H9 (cell line): ENCODE data around the gene TRIM65. TPM values are rescaled to one million over a fixed set of nuclear protein-coding genes. Genes with fewer than 3 reads are reported as not detected.

ENCODE experiments used
- DNase-seq: peaks from one replicate; pipeline ENCODE4 v3.0.0-alpha.2; 2017
- H2AFZ ChIP-seq: one replicate; pipeline ENCODE4 v1.6.1; 2013; ENCODE audit warnings: mild to moderate bottlenecking, low read length, control low read depth, moderate library complexity
- H2AK5ac ChIP-seq: 2 replicates; pipeline ENCODE4 v1.6.1; 2013; ENCODE audit warnings: low read length, control low read depth, mixed read lengths; ENCODE audit not compliant: insufficient read length
- H2BK120ac ChIP-seq: one replicate; pipeline ENCODE4 v1.6.1; 2013; ENCODE audit warnings: low read depth, mild to moderate bottlenecking, low read length, control low read depth, inconsistent platforms; ENCODE audit not compliant: poor library complexity, severe bottlenecking
- H2BK12ac ChIP-seq: 2 replicates; pipeline ENCODE4 v1.6.1; 2013; ENCODE audit warnings: low read length, control low read depth, mixed read lengths, low read depth; ENCODE audit not compliant: insufficient read length
- H2BK15ac ChIP-seq: 2 replicates; pipeline ENCODE4 v1.6.1; 2013; ENCODE audit warnings: low read depth, low read length, control low read depth
- H2BK20ac ChIP-seq: one replicate; pipeline ENCODE4 v1.6.1; 2013; ENCODE audit warnings: low read depth, mild to moderate bottlenecking, low read length, control low read depth, inconsistent platforms; ENCODE audit not compliant: poor library complexity, severe bottlenecking
- H2BK5ac ChIP-seq: 2 replicates; pipeline ENCODE4 v1.6.1; 2013; ENCODE audit warnings: low read length, control low read depth, mixed read lengths; ENCODE audit not compliant: insufficient read length
- H3K14ac ChIP-seq: 2 replicates; pipeline ENCODE4 v1.6.1; 2013; ENCODE audit warnings: low read length, control low read depth; ENCODE audit not compliant: insufficient read depth
- H3K18ac ChIP-seq: 2 replicates; pipeline ENCODE4 v1.6.1; 2013; ENCODE audit warnings: low read depth, mild to moderate bottlenecking, mixed read lengths, low read length, control low read depth; ENCODE audit not compliant: insufficient read length
- H3K23ac ChIP-seq: 2 replicates; pipeline ENCODE4 v1.6.1; 2013; ENCODE audit warnings: low read length, control low read depth, mixed read lengths, low read depth; ENCODE audit not compliant: insufficient read length
- H3K23me2 ChIP-seq: 2 replicates; pipeline ENCODE4 v1.6.1; 2013; ENCODE audit warnings: low read depth, mild to moderate bottlenecking, mixed read lengths, low read length, control low read depth; ENCODE audit not compliant: insufficient read length, poor library complexity, severe bottlenecking
- H3K27ac ChIP-seq: 2 replicates; pipeline ENCODE4 v1.5.1; 2013; ENCODE audit warnings: low read length, control low read depth, mixed read lengths, low read depth; ENCODE audit not compliant: insufficient read length
- H3K27me3 ChIP-seq: 2 replicates; pipeline ENCODE4 v1.6.1; 2013; ENCODE audit warnings: low read length, control low read depth, inconsistent platforms; ENCODE audit not compliant: insufficient read depth
- H3K4ac ChIP-seq: 2 replicates; pipeline ENCODE4 v1.6.1; 2013; ENCODE audit warnings: low read depth, mild to moderate bottlenecking, control low read depth, inconsistent platforms, low read length, moderate library complexity
- H3K4me1 ChIP-seq: 2 replicates; pipeline ENCODE4 v1.6.1; 2013; ENCODE audit warnings: low read length, control low read depth, inconsistent platforms; ENCODE audit not compliant: insufficient read depth
- H3K4me2 ChIP-seq: 2 replicates; pipeline ENCODE4 v1.6.1; 2013; ENCODE audit warnings: low read length, control low read depth, mixed read lengths; ENCODE audit not compliant: insufficient read length, insufficient read depth
- H3K56ac ChIP-seq: 2 replicates; pipeline ENCODE4 v1.6.1; 2013; ENCODE audit warnings: low read depth, mild to moderate bottlenecking, mixed read lengths, low read length, control low read depth; ENCODE audit not compliant: insufficient read length
- H3K79me1 ChIP-seq: 2 replicates; pipeline ENCODE4 v1.6.1; 2013; ENCODE audit warnings: low read depth, mild to moderate bottlenecking, moderate library complexity, low read length, control low read depth, inconsistent platforms; ENCODE audit not compliant: insufficient read depth, poor library complexity, severe bottlenecking
- H3K79me2 ChIP-seq: 2 replicates; pipeline ENCODE4 v1.6.1; 2013; ENCODE audit warnings: low read length, control low read depth, inconsistent platforms; ENCODE audit not compliant: insufficient read depth
- H3K9ac ChIP-seq: 2 replicates; pipeline ENCODE4 v1.6.1; 2013; ENCODE audit warnings: low read length, control low read depth, mixed read lengths; ENCODE audit not compliant: insufficient read length; ENCODE audit errors: extremely low read depth
- H3K9me3 ChIP-seq: one replicate; pipeline ENCODE4 v1.6.1; 2013; ENCODE audit warnings: low read depth, low read length, inconsistent platforms; ENCODE audit not compliant: control insufficient read depth
- H3T11ph ChIP-seq: one replicate; pipeline ENCODE4 v1.6.1; 2013; ENCODE audit warnings: mild to moderate bottlenecking, low read length, control low read depth, inconsistent platforms
- H4K20me1 ChIP-seq: one replicate; pipeline ENCODE4 v1.6.1; 2013; ENCODE audit not compliant: control insufficient read depth, insufficient read length, insufficient read depth
- H4K5ac ChIP-seq: 2 replicates; pipeline ENCODE4 v1.6.1; 2013; ENCODE audit warnings: low read depth, mild to moderate bottlenecking, mixed read lengths, low read length, control low read depth; ENCODE audit not compliant: insufficient read length
- H4K8ac ChIP-seq: replicated peaks from 2 replicates; pipeline ENCODE4 v1.6.1; 2013; ENCODE audit warnings: low read length, control low read depth, mixed read lengths, low read depth; ENCODE audit not compliant: insufficient read length
- H4K91ac ChIP-seq: 2 replicates; pipeline ENCODE4 v1.6.1; 2013; ENCODE audit warnings: low read depth, mild to moderate bottlenecking, moderate library complexity, mixed read lengths, low read length, control low read depth; ENCODE audit not compliant: insufficient read length
- H3K27ac Mint-ChIP-seq, 3 experiments: 2 replicates in 2 of 3; 3 replicates in 1 of 3; pipeline ENCODE4 v1.8.0; 2020 to 2021; ENCODE audit warnings: mixed read lengths in 3 of 3, mild to moderate bottlenecking in 1 of 3, moderate library complexity in 1 of 3
- H3K27me3 Mint-ChIP-seq: 2 replicates; pipeline ENCODE4 v1.8.0; 2021; ENCODE audit warnings: low read depth, mild to moderate bottlenecking, moderate library complexity, mixed read lengths
- H3K36me3 Mint-ChIP-seq, 3 experiments: 2 replicates in 2 of 3; 3 replicates in 1 of 3; pipeline ENCODE4 v1.8.0; 2020 to 2021; ENCODE audit warnings: low read depth in 3 of 3, mixed read lengths in 3 of 3; ENCODE audit not compliant: insufficient read depth in 1 of 3
- H3K4me1 Mint-ChIP-seq, 2 experiments: 2 replicates each; pipeline ENCODE4 v1.8.0; 2020; ENCODE audit warnings: mixed read lengths in 2 of 2
- H3K4me3 Mint-ChIP-seq, 2 experiments: 2 replicates in 1 of 2; 3 replicates in 1 of 2; pipeline ENCODE4 v1.8.0; 2020 to 2021; ENCODE audit warnings: mild to moderate bottlenecking in 2 of 2, mixed read lengths in 2 of 2, moderate library complexity in 1 of 2
- H3K9me3 Mint-ChIP-seq, 2 experiments: 2 replicates in 1 of 2; 3 replicates in 1 of 2; pipeline ENCODE4 v1.8.0; 2020; ENCODE audit warnings: mild to moderate bottlenecking in 2 of 2, mixed read lengths in 2 of 2, moderate library complexity in 1 of 2
- WGBS: extraction: QIAGEN DNeasy Blood & Tissue Kit; methylation state at CpG from one replicate; pipeline ENCODE4 v1.1.7; 2013; ENCODE audit warnings: missing lambda C conversion rate, low lambda C conversion rate, mixed read lengths; ENCODE audit not compliant: insufficient read length; ENCODE audit errors: extremely low coverage; 5-methylcytosine and 5-hydroxymethylcytosine counted together
- total RNA-seq: library from RNA; stranded (reverse); gene quantifications from 2 replicates; pipeline ENCODE4 v1.2.1, GENCODE V29; 2021
- TF ChIP-seq, protein P1 (sequence below): fragments of 200-600 bp; sonication (generic); conservative IDR thresholded peaks from 3 replicates; pipeline ENCODE4 v1.8.0; 2021; ENCODE audit warnings: antibody characterized with exemption, mild to moderate bottlenecking

The TRIM65 gene
- total RNA-seq, 1 experiment from 2014 or later = 34.1 TPM

DNA sequence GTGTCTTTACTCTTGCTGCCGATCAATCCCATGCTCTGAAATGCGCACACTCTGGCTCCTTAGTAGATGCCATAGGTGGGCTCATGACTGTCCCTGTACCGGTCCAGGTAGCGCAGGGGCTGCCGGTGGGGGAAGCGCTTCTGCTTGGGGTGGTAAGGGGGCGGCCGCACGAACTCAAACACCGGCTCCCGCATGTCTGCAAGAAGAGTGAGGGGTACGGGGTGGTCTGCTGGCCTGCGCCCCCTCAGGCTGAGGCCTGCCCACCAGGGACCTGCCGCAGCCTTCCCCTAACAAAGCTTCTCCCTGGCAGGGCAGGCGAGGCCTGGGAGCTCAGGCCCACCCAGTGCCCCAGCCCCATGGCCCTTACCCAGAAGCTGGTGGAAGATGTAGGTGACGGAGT lies 2.0 kb upstream of the TRIM65 start:
- Histone ChIP-seq H3K79me2 (no peaks in the 10 kb centered on the region), H2BK12ac (no peak overlapping the region), H4K8ac (no peak overlapping the region), H3T11ph (no peak overlapping the region), H3K14ac (no peak overlapping the region; the same call in 1 of the 2 replicates), H2BK120ac (no peak overlapping the region), H2BK15ac (no peak overlapping the region), H3K23ac (no peak overlapping the region), H3K27me3 (no peaks in the 10 kb centered on the region), H3K9ac (no peak overlapping the region), H3K9me3 (no peaks in the 10 kb centered on the region), H4K20me1 (no peaks in the 10 kb centered on the region), H3K27ac (no peak overlapping the region), H4K5ac (no peak overlapping the region), H3K4me1 (no peaks in the 10 kb centered on the region; the same call in 1 of the 2 replicates), H2AK5ac (no peak overlapping the region), H3K56ac (no peak overlapping the region), H2BK20ac (no peak overlapping the region), H2AFZ (no peak overlapping the region), H3K18ac (no peak overlapping the region), H4K91ac (no peak overlapping the region), H3K79me1 (no peaks in the 10 kb centered on the region), H3K23me2 (peaks cover 8% of the 10 kb centered on the region), H2BK5ac (no peak overlapping the region), H3K4me2 (no peak overlapping the region), H3K4ac (no peak overlapping the region)
- peaks cover 14 to 48% (median 40%) of the 10 kb centered on the region in 3 experiments for H3K36me3 Mint-ChIP-seq
- peaks cover 23 to 27% of the 10 kb centered on the region in 2 experiments for H3K4me1 Mint-ChIP-seq
- H3K4me3 Mint-ChIP-seq = no peak overlapping the region; a peak in 1 of 5 replicates
- TF ChIP-seq, protein P1, sequence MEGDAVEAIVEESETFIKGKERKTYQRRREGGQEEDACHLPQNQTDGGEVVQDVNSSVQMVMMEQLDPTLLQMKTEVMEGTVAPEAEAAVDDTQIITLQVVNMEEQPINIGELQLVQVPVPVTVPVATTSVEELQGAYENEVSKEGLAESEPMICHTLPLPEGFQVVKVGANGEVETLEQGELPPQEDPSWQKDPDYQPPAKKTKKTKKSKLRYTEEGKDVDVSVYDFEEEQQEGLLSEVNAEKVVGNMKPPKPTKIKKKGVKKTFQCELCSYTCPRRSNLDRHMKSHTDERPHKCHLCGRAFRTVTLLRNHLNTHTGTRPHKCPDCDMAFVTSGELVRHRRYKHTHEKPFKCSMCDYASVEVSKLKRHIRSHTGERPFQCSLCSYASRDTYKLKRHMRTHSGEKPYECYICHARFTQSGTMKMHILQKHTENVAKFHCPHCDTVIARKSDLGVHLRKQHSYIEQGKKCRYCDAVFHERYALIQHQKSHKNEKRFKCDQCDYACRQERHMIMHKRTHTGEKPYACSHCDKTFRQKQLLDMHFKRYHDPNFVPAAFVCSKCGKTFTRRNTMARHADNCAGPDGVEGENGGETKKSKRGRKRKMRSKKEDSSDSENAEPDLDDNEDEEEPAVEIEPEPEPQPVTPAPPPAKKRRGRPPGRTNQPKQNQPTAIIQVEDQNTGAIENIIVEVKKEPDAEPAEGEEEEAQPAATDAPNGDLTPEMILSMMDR = no peak
- no peaks in the 10 kb centered on the region for H3K9me3 Mint-ChIP-seq
- H3K27me3 Mint-ChIP-seq = no peaks in the 10 kb centered on the region; the same call in 1 of the 2 replicates
- WGBS = no CpG with 5 or more reads among the region's 16 CpGs
- peak overlapping the region in 1 of 3 experiments; percentile 82; a peak in 2 of 7 replicates for H3K27ac Mint-ChIP-seq
- no peak for DNase-seq
